Measurements from ENCODE around the gene TSPAN11.

TSPAN11 gene

GRCh38 chr12:30898846-30899245 is 27.7 kb upstream of the TSPAN11 start:
- Histone ChIP-seq H3K4me3 (ENCODE audit: low read length) (no peak overlapping the region), H3K4me1 (ENCODE audit: control insufficient read depth, insufficient read depth, low read length) (no peaks in the 10 kb centered on the region), H3K36me3 (ENCODE audit: control insufficient read depth, insufficient read depth, low read length) (no peaks in the 10 kb centered on the region), H3K9ac (ENCODE audit: low read length) (no peak overlapping the region), H3K27me3 (ENCODE audit: control insufficient read depth, insufficient read depth, low read length) (no peaks in the 10 kb centered on the region), H3K9me3 (ENCODE audit: control insufficient read depth, low read length) (no peaks in the 10 kb centered on the region)

DNA sequence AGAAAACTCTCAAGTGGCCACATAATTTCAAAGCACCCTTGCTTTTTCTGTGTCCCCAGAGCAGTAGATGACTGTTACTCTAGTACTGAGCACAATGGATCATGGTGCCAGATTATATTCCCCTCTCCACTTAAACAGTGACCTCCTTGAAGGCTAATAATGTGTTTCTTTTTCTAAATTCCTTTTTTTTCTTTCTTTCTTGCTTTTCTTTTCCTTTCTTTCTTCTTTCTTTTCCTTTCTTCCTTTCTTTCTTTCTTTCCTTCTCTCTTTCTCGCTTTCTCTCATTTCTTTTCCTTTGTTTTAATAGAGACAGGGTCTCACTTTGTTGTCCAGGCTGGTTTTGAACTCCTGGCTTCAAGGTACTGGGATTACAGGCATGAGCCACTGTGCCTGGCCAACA is 26.2 kb upstream of the TSPAN11 start:
- no peak overlapping the region for H3K4me3 ChIP-seq (ENCODE audit: low read length)
- H3K4me1 ChIP-seq (ENCODE audit: control insufficient read depth, insufficient read depth, low read length): no peaks in the 10 kb centered on the region
- no peaks in the 10 kb centered on the region for H3K27me3 ChIP-seq (ENCODE audit: control insufficient read depth, insufficient read depth, low read length)
- H3K9me3 ChIP-seq (ENCODE audit: control insufficient read depth, low read length): no peaks in the 10 kb centered on the region
- H3K9ac ChIP-seq (ENCODE audit: low read length): no peak overlapping the region
- H3K36me3 ChIP-seq (ENCODE audit: control insufficient read depth, insufficient read depth, low read length): no peaks in the 10 kb centered on the region

DNA sequence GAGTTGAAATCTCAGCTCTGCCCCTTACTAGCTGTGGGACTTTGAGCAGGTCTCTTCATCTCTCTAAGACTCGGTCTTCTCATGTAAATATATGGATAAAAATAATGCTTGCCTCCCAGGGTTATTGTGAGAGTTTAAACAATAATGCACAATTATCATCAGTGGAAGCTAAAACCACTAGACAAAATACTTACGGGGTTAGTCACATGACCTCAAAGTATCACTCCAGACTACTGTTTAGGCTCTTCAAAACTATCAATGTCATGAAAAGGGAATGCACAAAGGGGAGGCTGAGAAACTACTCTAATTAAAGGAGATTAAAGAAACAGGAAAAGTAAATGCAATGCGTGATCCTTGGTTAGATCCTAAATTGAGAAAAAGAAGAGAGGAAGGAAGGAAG is 24.5 kb upstream of the TSPAN11 start:
- Histone ChIP-seq H3K27me3 (ENCODE audit: control insufficient read depth, insufficient read depth, low read length) (no peaks in the 10 kb centered on the region), H3K9ac (ENCODE audit: low read length) (no peak overlapping the region), H3K4me1 (ENCODE audit: control insufficient read depth, insufficient read depth, low read length) (no peaks in the 10 kb centered on the region), H3K4me3 (ENCODE audit: low read length) (no peak overlapping the region), H3K9me3 (ENCODE audit: control insufficient read depth, low read length) (no peaks in the 10 kb centered on the region), H3K36me3 (ENCODE audit: control insufficient read depth, insufficient read depth, low read length) (no peaks in the 10 kb centered on the region)

GRCh38 chr12:30902596-30902995 is 24.0 kb upstream of the TSPAN11 start:
- H3K4me3 ChIP-seq (ENCODE audit: low read length): no peak overlapping the region
- no peaks in the 10 kb centered on the region for H3K4me1 ChIP-seq (ENCODE audit: control insufficient read depth, insufficient read depth, low read length)
- no peaks in the 10 kb centered on the region for H3K9me3 ChIP-seq (ENCODE audit: control insufficient read depth, low read length)
- no peaks in the 10 kb centered on the region for H3K27me3 ChIP-seq (ENCODE audit: control insufficient read depth, insufficient read depth, low read length)
- H3K36me3 ChIP-seq (ENCODE audit: control insufficient read depth, insufficient read depth, low read length): no peaks in the 10 kb centered on the region
- H3K9ac ChIP-seq (ENCODE audit: low read length): no peak overlapping the region

DNA sequence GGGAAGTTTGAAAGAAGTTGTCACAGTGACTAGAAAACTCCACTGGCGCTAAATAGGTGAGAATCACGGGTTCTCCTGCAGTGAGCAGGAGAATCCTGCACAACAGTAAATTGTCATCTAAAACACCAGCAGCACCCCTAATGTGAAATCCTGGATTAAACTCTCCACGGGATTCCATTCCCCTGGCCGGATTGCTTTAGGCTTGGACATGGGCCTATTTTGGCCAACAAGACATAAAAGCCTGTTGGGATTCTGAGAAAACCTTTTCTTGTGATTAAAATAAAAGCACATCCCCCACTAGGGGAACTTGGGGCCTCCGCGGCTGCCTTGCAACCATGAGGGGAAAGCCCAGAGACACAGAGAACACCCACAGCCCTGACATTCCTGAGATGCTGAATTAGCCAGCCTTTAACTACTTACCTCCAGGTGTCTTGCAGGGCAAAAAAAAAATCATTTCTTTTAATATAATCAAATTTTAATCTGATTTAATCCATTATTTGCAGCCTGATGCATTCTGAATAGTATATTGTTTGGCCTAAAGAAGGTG is 21.0 kb upstream of the TSPAN11 start:
- H3K36me3 ChIP-seq (ENCODE audit: control insufficient read depth, insufficient read depth, low read length): no peaks in the 10 kb centered on the region
- H3K27me3 ChIP-seq (ENCODE audit: control insufficient read depth, insufficient read depth, low read length): no peaks in the 10 kb centered on the region
- no peaks in the 10 kb centered on the region for H3K9me3 ChIP-seq (ENCODE audit: control insufficient read depth, low read length)
- no peak overlapping the region for H3K9ac ChIP-seq (ENCODE audit: low read length)
- H3K4me3 ChIP-seq (ENCODE audit: low read length): no peak overlapping the region
- H3K4me1 ChIP-seq (ENCODE audit: control insufficient read depth, insufficient read depth, low read length): no peaks in the 10 kb centered on the region

GRCh38 chr12:30908076-30908721 is 18.3 kb upstream of the TSPAN11 start:
- Histone ChIP-seq H3K9me3 (ENCODE audit: control insufficient read depth, low read length) (no peaks in the 10 kb centered on the region), H3K4me1 (ENCODE audit: control insufficient read depth, insufficient read depth, low read length) (no peaks in the 10 kb centered on the region), H3K36me3 (ENCODE audit: control insufficient read depth, insufficient read depth, low read length) (no peaks in the 10 kb centered on the region), H3K9ac (ENCODE audit: low read length) (no peak overlapping the region), H3K4me3 (ENCODE audit: low read length) (no peak overlapping the region), H3K27me3 (ENCODE audit: control insufficient read depth, insufficient read depth, low read length) (no peaks in the 10 kb centered on the region)

DNA sequence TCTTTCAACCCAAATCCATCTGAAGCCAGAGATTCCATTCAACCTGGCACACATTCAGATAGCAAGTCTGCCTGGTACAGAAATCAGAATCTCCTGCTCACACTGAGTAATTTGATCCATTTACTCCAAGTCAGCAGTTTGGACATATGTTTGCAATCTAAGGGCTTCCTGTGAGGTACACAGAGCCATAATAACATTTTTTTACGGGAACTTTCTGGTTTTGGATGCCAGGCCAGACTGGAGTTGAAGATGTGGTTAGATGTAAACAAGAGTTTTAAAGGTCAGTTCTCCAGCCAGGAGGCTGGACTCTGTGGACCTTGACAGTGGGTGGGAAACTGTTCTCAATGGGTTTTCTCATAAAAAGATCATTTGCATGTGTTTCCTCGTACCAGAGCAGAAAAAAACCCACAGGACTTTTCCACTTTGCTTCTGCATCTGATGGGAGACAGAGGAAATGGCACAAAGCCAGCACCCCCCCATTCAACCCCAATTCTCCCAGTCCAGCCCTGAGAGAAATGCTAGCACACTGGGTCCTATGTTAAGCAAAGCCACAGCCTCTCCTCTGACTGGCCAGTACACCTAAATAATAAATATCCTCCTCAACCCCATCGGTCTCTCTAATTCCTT is 17.7 kb upstream of the TSPAN11 start:
- H3K9me3 ChIP-seq (ENCODE audit: control insufficient read depth, low read length): no peaks in the 10 kb centered on the region
- H3K9ac ChIP-seq (ENCODE audit: low read length): no peak overlapping the region
- H3K27me3 ChIP-seq (ENCODE audit: control insufficient read depth, insufficient read depth, low read length): no peaks in the 10 kb centered on the region
- H3K4me1 ChIP-seq (ENCODE audit: control insufficient read depth, insufficient read depth, low read length): no peaks in the 10 kb centered on the region
- no peak overlapping the region for H3K4me3 ChIP-seq (ENCODE audit: low read length)
- H3K36me3 ChIP-seq (ENCODE audit: control insufficient read depth, insufficient read depth, low read length): no peaks in the 10 kb centered on the region

- no peak overlapping the region for H3K9ac ChIP-seq (ENCODE audit: low read length)
- H3K36me3 ChIP-seq (ENCODE audit: control insufficient read depth, insufficient read depth, low read length): no peaks in the 10 kb centered on the region
- no peaks in the 10 kb centered on the region for H3K4me1 ChIP-seq (ENCODE audit: control insufficient read depth, insufficient read depth, low read length)
- no peak overlapping the region for H3K4me3 ChIP-seq (ENCODE audit: low read length)
- no peaks in the 10 kb centered on the region for H3K9me3 ChIP-seq (ENCODE audit: control insufficient read depth, low read length)
- no peaks in the 10 kb centered on the region for H3K27me3 ChIP-seq (ENCODE audit: control insufficient read depth, insufficient read depth, low read length)
Measured at GRCh38 chr12:30909349-30910037, 17.1 kb upstream of the TSPAN11 start.

DNA sequence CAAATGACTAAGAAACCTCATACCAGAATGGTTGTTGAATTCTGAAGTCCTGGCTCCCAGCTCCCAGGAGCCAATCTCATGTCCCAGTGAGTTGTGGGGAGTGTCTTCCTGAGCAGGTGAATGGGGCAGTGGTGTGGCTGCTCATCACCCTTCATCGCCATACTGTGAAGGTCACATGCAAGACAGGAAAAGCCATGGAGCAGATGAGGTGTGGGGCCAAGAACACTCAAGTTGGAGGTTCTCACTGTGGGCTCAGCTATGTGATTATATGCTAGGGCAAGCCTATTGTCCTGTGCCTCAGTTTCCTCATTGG is 16.6 kb upstream of the TSPAN11 start:
- Histone ChIP-seq H3K9ac (ENCODE audit: low read length) (no peak overlapping the region), H3K4me3 (ENCODE audit: low read length) (no peak overlapping the region), H3K27me3 (ENCODE audit: control insufficient read depth, insufficient read depth, low read length) (no peaks in the 10 kb centered on the region), H3K4me1 (ENCODE audit: control insufficient read depth, insufficient read depth, low read length) (no peaks in the 10 kb centered on the region), H3K36me3 (ENCODE audit: control insufficient read depth, insufficient read depth, low read length) (no peaks in the 10 kb centered on the region), H3K9me3 (ENCODE audit: control insufficient read depth, low read length) (no peaks in the 10 kb centered on the region)

- Histone ChIP-seq H3K4me1 (ENCODE audit: control insufficient read depth, insufficient read depth, low read length) (no peaks in the 10 kb centered on the region), H3K9ac (ENCODE audit: low read length) (no peak overlapping the region), H3K36me3 (ENCODE audit: control insufficient read depth, insufficient read depth, low read length) (no peaks in the 10 kb centered on the region), H3K9me3 (ENCODE audit: control insufficient read depth, low read length) (no peaks in the 10 kb centered on the region), H3K4me3 (ENCODE audit: low read length) (no peak overlapping the region), H3K27me3 (ENCODE audit: control insufficient read depth, insufficient read depth, low read length) (no peaks in the 10 kb centered on the region)
Measured at GRCh38 chr12:30911207-30911606, 15.3 kb upstream of the TSPAN11 start.

- Histone ChIP-seq H3K36me3 (ENCODE audit: control insufficient read depth, insufficient read depth, low read length) (no peaks in the 10 kb centered on the region), H3K9me3 (ENCODE audit: control insufficient read depth, low read length) (no peaks in the 10 kb centered on the region)
Measured at GRCh38 chr12:30913323-30913722, 13.2 kb upstream of the TSPAN11 start.

DNA sequence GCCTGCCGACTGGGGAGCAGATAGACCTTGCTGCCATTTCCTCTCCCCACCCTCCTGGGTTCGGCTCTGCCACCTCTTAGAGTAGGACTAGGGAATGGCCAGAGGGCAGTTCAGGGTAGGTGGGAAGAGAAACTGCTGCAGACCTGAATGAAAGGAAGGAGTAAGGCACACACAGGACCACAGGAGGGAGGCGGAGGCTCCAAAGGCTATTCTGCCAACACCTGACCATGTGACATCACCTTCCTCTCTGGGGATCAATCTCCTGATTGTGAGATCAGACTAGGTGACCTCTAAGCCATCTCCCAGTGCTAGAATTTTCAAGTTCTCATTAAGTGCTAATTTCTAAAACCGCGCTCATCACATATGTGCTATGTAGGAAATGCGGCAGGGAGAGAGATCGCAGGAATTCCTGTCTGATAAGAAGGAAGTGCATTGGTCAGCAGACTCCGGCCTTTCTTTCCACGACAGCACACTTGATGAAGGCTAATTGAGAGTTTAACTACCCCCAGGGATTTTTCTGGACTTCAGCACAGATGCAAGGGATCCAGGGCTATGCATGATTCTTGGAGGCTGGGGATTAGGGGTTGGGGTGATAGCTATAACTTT is 11.5 kb upstream of the TSPAN11 start:
- H3K9ac ChIP-seq (ENCODE audit: low read length): no peak overlapping the region
- no peak overlapping the region for H3K4me3 ChIP-seq (ENCODE audit: low read length)
- no peaks in the 10 kb centered on the region for H3K27me3 ChIP-seq (ENCODE audit: control insufficient read depth, insufficient read depth, low read length)
- no peaks in the 10 kb centered on the region for H3K36me3 ChIP-seq (ENCODE audit: control insufficient read depth, insufficient read depth, low read length)
- H3K4me1 ChIP-seq (ENCODE audit: control insufficient read depth, insufficient read depth, low read length): no peaks in the 10 kb centered on the region
- H3K9me3 ChIP-seq (ENCODE audit: control insufficient read depth, low read length): no peaks in the 10 kb centered on the region

More at GRCh38 chr12:30913323-30913722, 13.2 kb upstream of the TSPAN11 start:
- H3K4me1 ChIP-seq (ENCODE audit: control insufficient read depth, insufficient read depth, low read length): no peaks in the 10 kb centered on the region
- H3K4me3 ChIP-seq (ENCODE audit: low read length): no peak overlapping the region
- no peaks in the 10 kb centered on the region for H3K27me3 ChIP-seq (ENCODE audit: control insufficient read depth, insufficient read depth, low read length)
- no peak overlapping the region for H3K9ac ChIP-seq (ENCODE audit: low read length)

Data from mucosa of stomach (tissue), 1 donor.